ENCODE data around the gene FGF12. TPM values are rescaled to one million over a fixed set of nuclear protein-coding genes. Genes with fewer than 3 reads are reported as not detected.

FGF12 gene
- polyA plus RNA-seq, 1 experiment, result 0.11 TPM

- no peak for DNase-seq (ENCODE audit: low read depth)
- ChIA-PET CTCF (no interaction called here), POLR2A (no interaction called here)
- no peaks in the 10 kb centered on the region for H3K27me3 ChIP-seq (ENCODE audit: control insufficient read depth, insufficient read depth, low read length)
- H3K4me3 ChIP-seq (ENCODE audit: low read depth, low read length), result no peak overlapping the region
- TF ChIP-seq CTCF (IDR thresholded peaks at IDR 0.05; ENCODE audit: insufficient read depth, low read depth, low read length), result no peak
- no peaks in the 10 kb centered on the region for H3K36me3 ChIP-seq (ENCODE audit: control insufficient read depth, insufficient read depth, low read length)
These were observed 85.4 kb downstream of the FGF12 start for GRCh38 chr3:192641919-192642318.

GRCh38 chr3:192639987-192640386, 87.4 kb downstream of the FGF12 start:
- H3K4me3 ChIP-seq (ENCODE audit: low read depth, low read length), result no peak overlapping the region
- ChIA-PET POLR2A (no interaction called here), CTCF (no interaction called here)
- H3K27me3 ChIP-seq (ENCODE audit: control insufficient read depth, insufficient read depth, low read length), result no peaks in the 10 kb centered on the region
- no peak for DNase-seq (ENCODE audit: low read depth)
- TF ChIP-seq CTCF (IDR thresholded peaks at IDR 0.05; ENCODE audit: insufficient read depth, low read depth, low read length), result no peak
- H3K36me3 ChIP-seq (ENCODE audit: control insufficient read depth, insufficient read depth, low read length), result no peaks in the 10 kb centered on the region

GRCh38 chr3:192637803-192638202, 89.5 kb downstream of the FGF12 start:
- H3K36me3 ChIP-seq (ENCODE audit: control insufficient read depth, insufficient read depth, low read length), result no peaks in the 10 kb centered on the region
- ChIA-PET CTCF (interaction anchor here (0.8 kb wide), 1 partner anchor 17 kb away, joined by 3 read pairs; no protein-coding TSS in a partner anchor), POLR2A (no interaction called here)
- TF ChIP-seq CTCF (IDR thresholded peaks at IDR 0.05; ENCODE audit: insufficient read depth, low read depth, low read length), result no peak
- H3K27me3 ChIP-seq (ENCODE audit: control insufficient read depth, insufficient read depth, low read length), result no peaks in the 10 kb centered on the region
- no peak overlapping the region for H3K4me3 ChIP-seq (ENCODE audit: low read depth, low read length)
- no peak for DNase-seq (ENCODE audit: low read depth)

- ChIA-PET POLR2A (no interaction called here), CTCF (interaction anchor here (0.8 kb wide), 1 partner anchor 16 kb away, joined by 3 read pairs; no protein-coding TSS in a partner anchor)
- Histone ChIP-seq H3K36me3 (ENCODE audit: control insufficient read depth, insufficient read depth, low read length) (no peaks in the 10 kb centered on the region), H3K27me3 (ENCODE audit: control insufficient read depth, insufficient read depth, low read length) (no peaks in the 10 kb centered on the region), H3K4me3 (ENCODE audit: low read depth, low read length) (no peak overlapping the region)
- DNase-seq (ENCODE audit: low read depth), result no peak
- no peak for TF ChIP-seq CTCF (IDR thresholded peaks at IDR 0.05; ENCODE audit: insufficient read depth, low read depth, low read length)
These were observed 90.6 kb downstream of the FGF12 start for GRCh38 chr3:192636517-192637444.

GRCh38 chr3:192629429-192629828, 97.9 kb downstream of the FGF12 start:
- no peak for TF ChIP-seq CTCF (IDR thresholded peaks at IDR 0.05; ENCODE audit: insufficient read depth, low read depth, low read length)
- ChIA-PET CTCF (no interaction called here), POLR2A (no interaction called here)
- no peaks in the 10 kb centered on the region for H3K27me3 ChIP-seq (ENCODE audit: control insufficient read depth, insufficient read depth, low read length)
- no peak for DNase-seq (ENCODE audit: low read depth)
- no peak overlapping the region for H3K4me3 ChIP-seq (ENCODE audit: low read depth, low read length)
- H3K36me3 ChIP-seq (ENCODE audit: control insufficient read depth, insufficient read depth, low read length), result no peaks in the 10 kb centered on the region
